SU-DHL-6 (cell line): ENCODE data around the gene CPPED1.

Experiments used
- EZH2phosphoT487 ChIP-seq: fragments of 200-600 bp; sonication (generic), shearing (Covaris generic); conservative IDR thresholded peaks from 2 replicates; pipeline ENCODE4 v1.6.1; 2018; ENCODE audit warnings: mild to moderate bottlenecking, antibody characterized with exemption, low read length, moderate library complexity, mixed read lengths
- TF ChIP-seq, protein P1 (sequence below): fragments of 200-600 bp; sonication (generic); IDR thresholded peaks from one replicate; pipeline ENCODE4 v1.5.1; 2017; ENCODE audit warnings: antibody characterized with exemption, mild to moderate bottlenecking, low read length, moderate library complexity; ENCODE audit not compliant: insufficient read depth, poor library complexity, severe bottlenecking

DNA sequence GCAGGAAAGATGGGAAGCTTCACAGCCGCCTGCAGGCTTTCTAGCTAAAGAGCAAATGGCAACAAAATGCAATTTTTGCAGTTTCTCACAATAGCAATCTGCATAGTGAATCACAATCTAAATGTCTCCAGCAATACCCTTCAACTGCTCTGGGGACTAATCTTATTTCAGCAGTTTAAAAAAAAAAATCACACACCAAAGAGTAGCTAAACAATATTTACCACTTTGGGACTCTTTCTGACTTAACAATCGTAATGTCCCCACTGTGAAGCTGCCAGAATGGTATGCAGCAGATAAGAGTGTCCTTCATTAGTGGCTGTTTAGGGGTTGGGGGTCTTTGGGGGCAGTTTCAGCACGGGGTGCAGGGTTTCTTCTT, 9.8 kb downstream of the CPPED1 start:
- TF ChIP-seq, protein P1, sequence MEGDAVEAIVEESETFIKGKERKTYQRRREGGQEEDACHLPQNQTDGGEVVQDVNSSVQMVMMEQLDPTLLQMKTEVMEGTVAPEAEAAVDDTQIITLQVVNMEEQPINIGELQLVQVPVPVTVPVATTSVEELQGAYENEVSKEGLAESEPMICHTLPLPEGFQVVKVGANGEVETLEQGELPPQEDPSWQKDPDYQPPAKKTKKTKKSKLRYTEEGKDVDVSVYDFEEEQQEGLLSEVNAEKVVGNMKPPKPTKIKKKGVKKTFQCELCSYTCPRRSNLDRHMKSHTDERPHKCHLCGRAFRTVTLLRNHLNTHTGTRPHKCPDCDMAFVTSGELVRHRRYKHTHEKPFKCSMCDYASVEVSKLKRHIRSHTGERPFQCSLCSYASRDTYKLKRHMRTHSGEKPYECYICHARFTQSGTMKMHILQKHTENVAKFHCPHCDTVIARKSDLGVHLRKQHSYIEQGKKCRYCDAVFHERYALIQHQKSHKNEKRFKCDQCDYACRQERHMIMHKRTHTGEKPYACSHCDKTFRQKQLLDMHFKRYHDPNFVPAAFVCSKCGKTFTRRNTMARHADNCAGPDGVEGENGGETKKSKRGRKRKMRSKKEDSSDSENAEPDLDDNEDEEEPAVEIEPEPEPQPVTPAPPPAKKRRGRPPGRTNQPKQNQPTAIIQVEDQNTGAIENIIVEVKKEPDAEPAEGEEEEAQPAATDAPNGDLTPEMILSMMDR = no peak
- TF ChIP-seq EZH2phosphoT487 = no peak
